KBM-7 (cell line): ENCODE measurements around the gene GSG1.

Source experiments
- DNase-seq: peaks from one replicate; pipeline ENCODE4 v3.0.0-alpha.2; 2015
- in situ Hi-C: fragments of 300-500 bp; cut with MboI; formaldehyde crosslinking; loops from 2 replicates; pipeline ENCODE4 v1.14.3; 2020; ENCODE audit warnings: low sequenced_read_pairs, low pct_unique_long_range_greater_than_20kb, mixed read lengths

GSG1 gene

GRCh38 chr12:13103391-13104033 is at the start of gene GSG1:
Gene GSG1, minus strand, starts transcription at chr12:13103667. Its CDS starts 155 bp downstream, at chr12:13103512.
- in situ Hi-C loops = no loop called here
- no peak for DNase-seq

- in situ Hi-C loops = no loop called here
- no peak for DNase-seq
Measured at GRCh38 chr12:13153180-13153579, 49.7 kb upstream of the GSG1 start.

- in situ Hi-C loops = no loop called here
- no peak for DNase-seq
Measured at GRCh38 chr12:13152756-13153155, 49.3 kb upstream of the GSG1 start.

GRCh38 chr12:13152281-13152680 is 48.8 kb upstream of the GSG1 start:
- no peak for DNase-seq
- in situ Hi-C loops = no loop called here

GRCh38 chr12:13149411-13149810 is 45.9 kb upstream of the GSG1 start:
- in situ Hi-C loops = no loop called here
- DNase-seq = no peak

GRCh38 chr12:13148485-13148847 is 45.0 kb upstream of the GSG1 start:
- DNase-seq = no peak
- in situ Hi-C loops = no loop called here

GRCh38 chr12:13147688-13148484 is 44.4 kb upstream of the GSG1 start:
- in situ Hi-C loops = no loop called here
- DNase-seq = peak; percentile 81

GRCh38 chr12:13146336-13146938 is 43.0 kb upstream of the GSG1 start:
- DNase-seq = no peak
- in situ Hi-C loops = no loop called here

GRCh38 chr12:13144266-13144828 is 40.9 kb upstream of the GSG1 start:
- in situ Hi-C loops = no loop called here
- DNase-seq = peak; percentile 86

GRCh38 chr12:13142747-13143146 is 39.3 kb upstream of the GSG1 start:
- DNase-seq = no peak
- in situ Hi-C loops = no loop called here

GRCh38 chr12:13141686-13142085 is 38.2 kb upstream of the GSG1 start:
- no peak for DNase-seq
- in situ Hi-C loops = no loop called here

GRCh38 chr12:13135371-13136178 is 32.1 kb upstream of the GSG1 start:
- DNase-seq = no peak
- in situ Hi-C loops = no loop called here

GRCh38 chr12:13133886-13134285 is 30.4 kb upstream of the GSG1 start:
- in situ Hi-C loops = no loop called here
- no peak for DNase-seq

GRCh38 chr12:13130981-13131380 is 27.5 kb upstream of the GSG1 start:
- no peak for DNase-seq
- in situ Hi-C loops = no loop called here

GRCh38 chr12:13128291-13128965 is 25.0 kb upstream of the GSG1 start:
- no peak for DNase-seq
- in situ Hi-C loops = no loop called here

GRCh38 chr12:13127444-13127843 is 24.0 kb upstream of the GSG1 start:
- in situ Hi-C loops = no loop called here

GRCh38 chr12:13126494-13126893 is 23.0 kb upstream of the GSG1 start:
- DNase-seq = no peak
- in situ Hi-C loops = no loop called here

More at GRCh38 chr12:13127444-13127843, 24.0 kb upstream of the GSG1 start:
- DNase-seq = no peak

GRCh38 chr12:13125996-13126395 is 22.5 kb upstream of the GSG1 start:
- DNase-seq = no peak
- in situ Hi-C loops = no loop called here
